Lower lobe of right lung (tissue), 2 donors: ENCODE data around the gene DUOXA1. TPM values are rescaled to one million over a fixed set of nuclear protein-coding genes. Genes with fewer than 3 reads are reported as not detected.

Experiments
- ATAC-seq, 2 donors: fragments of 200-7000 bp; cut with Tn5 transposase; one replicate each; pipeline ENCODE4 v1.9.1; 2020 to 2022; ENCODE audit warnings: mild to moderate bottlenecking in 2 of 2, moderate library complexity in 2 of 2
- DNase-seq: peaks from one replicate; pipeline ENCODE4 v3.0.0-alpha.2; 2020
- H3K27ac ChIP-seq: fragments of 200-600 bp; one replicate; pipeline ENCODE4 v1.8.0; 2022
- H3K27me3 ChIP-seq: fragments of 200-600 bp; one replicate; pipeline ENCODE4 v1.8.0; 2022; ENCODE audit warnings: low read depth
- H3K36me3 ChIP-seq: fragments of 200-600 bp; one replicate; pipeline ENCODE4 v1.8.0; 2022; ENCODE audit warnings: mild to moderate bottlenecking
- H3K4me1 ChIP-seq: fragments of 200-600 bp; one replicate; pipeline ENCODE4 v1.8.0; 2022
- H3K4me3 ChIP-seq: fragments of 200-600 bp; one replicate; pipeline ENCODE4 v1.8.0; 2022; ENCODE audit warnings: mild to moderate bottlenecking
- H3K9me3 ChIP-seq: fragments of 200-600 bp; one replicate; pipeline ENCODE4 v1.8.0; 2022
- intact Hi-C: fragments of 100-400 bp; cut with DNase I; formaldehyde crosslinking; loops from one replicate; pipeline ENCODE4 v1.11.0; 2022
- total RNA-seq: library from RNA; stranded (reverse); fragmentation: NEBNext Ultra II Directional; extraction: Animal tissue kit (Norgen Biotek cat#: 25700); gene quantifications from one replicate; pipeline ENCODE4 v1.2.1, GENCODE V29; 2021
- TF ChIP-seq, protein P1 (sequence below): fragments of 200-600 bp; IDR thresholded peaks from one replicate; pipeline ENCODE4 v1.8.0; 2022; ENCODE audit warnings: antibody characterized with exemption, mild to moderate bottlenecking
- donor health status: DM: no; HTN: yes; CAD: no; lungs with severe emphysema.

The DUOXA1 gene
- total RNA-seq, 1 donor from 2014 or later = 131 TPM

- H3K4me3 ChIP-seq = peak overlapping the region; percentile 58
- TF ChIP-seq, protein P1, sequence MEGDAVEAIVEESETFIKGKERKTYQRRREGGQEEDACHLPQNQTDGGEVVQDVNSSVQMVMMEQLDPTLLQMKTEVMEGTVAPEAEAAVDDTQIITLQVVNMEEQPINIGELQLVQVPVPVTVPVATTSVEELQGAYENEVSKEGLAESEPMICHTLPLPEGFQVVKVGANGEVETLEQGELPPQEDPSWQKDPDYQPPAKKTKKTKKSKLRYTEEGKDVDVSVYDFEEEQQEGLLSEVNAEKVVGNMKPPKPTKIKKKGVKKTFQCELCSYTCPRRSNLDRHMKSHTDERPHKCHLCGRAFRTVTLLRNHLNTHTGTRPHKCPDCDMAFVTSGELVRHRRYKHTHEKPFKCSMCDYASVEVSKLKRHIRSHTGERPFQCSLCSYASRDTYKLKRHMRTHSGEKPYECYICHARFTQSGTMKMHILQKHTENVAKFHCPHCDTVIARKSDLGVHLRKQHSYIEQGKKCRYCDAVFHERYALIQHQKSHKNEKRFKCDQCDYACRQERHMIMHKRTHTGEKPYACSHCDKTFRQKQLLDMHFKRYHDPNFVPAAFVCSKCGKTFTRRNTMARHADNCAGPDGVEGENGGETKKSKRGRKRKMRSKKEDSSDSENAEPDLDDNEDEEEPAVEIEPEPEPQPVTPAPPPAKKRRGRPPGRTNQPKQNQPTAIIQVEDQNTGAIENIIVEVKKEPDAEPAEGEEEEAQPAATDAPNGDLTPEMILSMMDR = no peak
- H3K27ac ChIP-seq = peak overlapping the region; percentile 84
- no peaks in the 10 kb centered on the region for H3K36me3 ChIP-seq
- H3K27me3 ChIP-seq = peaks cover 57% of the 10 kb centered on the region
- intact Hi-C loops = no loop called here
- DNase-seq = no peak
- peak; percentile 1 for ATAC-seq
- no peaks in the 10 kb centered on the region for H3K9me3 ChIP-seq
- peaks cover 31% of the 10 kb centered on the region for H3K4me1 ChIP-seq
Measured at GRCh38 chr15:45130291-45131000, 767 bp upstream of the DUOXA1 start.

GRCh38 chr15:45128971-45129639 lies 574 bp downstream of the DUOXA1 start:
- H3K4me3 ChIP-seq = peak overlapping the region; percentile 58
- ATAC-seq (peak; percentile 57 to 62), DNase-seq (peak; percentile 64)
- H3K27ac ChIP-seq = peak overlapping the region; percentile 84
- intact Hi-C loops = no loop called here
- H3K9me3 ChIP-seq = no peaks in the 10 kb centered on the region
- peaks cover 43% of the 10 kb centered on the region for H3K27me3 ChIP-seq
- no peaks in the 10 kb centered on the region for H3K36me3 ChIP-seq
- TF ChIP-seq, protein P1 = no peak
- H3K4me1 ChIP-seq = peaks cover 19% of the 10 kb centered on the region

GRCh38 chr15:45126535-45127158 lies 3.0 kb downstream of the DUOXA1 start:
- Histone ChIP-seq H3K9me3 (no peaks in the 10 kb centered on the region), H3K27me3 (peaks cover 36% of the 10 kb centered on the region), H3K36me3 (no peaks in the 10 kb centered on the region), H3K27ac (no peak overlapping the region), H3K4me1 (no peaks in the 10 kb centered on the region), H3K4me3 (no peak overlapping the region)
- ATAC-seq (no peak), DNase-seq (peak; percentile 14)
- TF ChIP-seq, protein P1 = peak; percentile 73
- intact Hi-C loops = no loop called here

GRCh38 chr15:45123397-45123796 lies 6.3 kb downstream of the DUOXA1 start:
- H3K4me1 ChIP-seq = no peaks in the 10 kb centered on the region
- H3K4me3 ChIP-seq = no peak overlapping the region
- H3K36me3 ChIP-seq = peaks cover 8% of the 10 kb centered on the region
- DNase-seq (peak; percentile 43), ATAC-seq (peak; percentile 50 to 68)
- H3K9me3 ChIP-seq = no peaks in the 10 kb centered on the region
- TF ChIP-seq, protein P1 = no peak
- H3K27me3 ChIP-seq = peaks cover 30% of the 10 kb centered on the region
- intact Hi-C loops = no loop called here
- H3K27ac ChIP-seq = no peak overlapping the region

- Histone ChIP-seq H3K4me1 (peaks cover 4% of the 10 kb centered on the region), H3K27me3 (peaks cover 27% of the 10 kb centered on the region), H3K4me3 (no peak overlapping the region), H3K27ac (no peak overlapping the region), H3K9me3 (no peaks in the 10 kb centered on the region), H3K36me3 (peaks cover 8% of the 10 kb centered on the region)
- DNase-seq = peak; percentile 24
- intact Hi-C loops = no loop called here
- ATAC-seq = no peak
- TF ChIP-seq, protein P1 = no peak
Measured at GRCh38 chr15:45122719-45123118, 7.0 kb downstream of the DUOXA1 start.
